Mesenchymal stem cell (in vitro differentiated cells and primary cell): ENCODE measurements around the gene EOMES. TPM values are rescaled to one million over a fixed set of nuclear protein-coding genes. Genes with fewer than 3 reads are reported as not detected.
"Not testable (repeated sequence)": the region's sequence is repeated elsewhere in the genome, so short reads cannot be mapped to it uniquely, and the experiment has no call there.

Experiments used
- DNase-seq: peaks from one replicate; pipeline ENCODE4 v3.0.0-alpha.2; 2013
- H2AFZ ChIP-seq: one replicate; pipeline ENCODE4 v1.6.1; 2013; ENCODE audit warnings: low read depth, mild to moderate bottlenecking, control low read depth, inconsistent platforms, low read length, moderate library complexity
- H2AK5ac ChIP-seq: 2 replicates; pipeline ENCODE4 v1.6.1; 2013; ENCODE audit warnings: low read length, moderate library complexity, mild to moderate bottlenecking, inconsistent platforms; ENCODE audit not compliant: severe bottlenecking
- H2BK120ac ChIP-seq: one replicate; pipeline ENCODE4 v1.6.1; 2013; ENCODE audit warnings: low read depth, mild to moderate bottlenecking, inconsistent platforms, low read length, moderate library complexity
- H2BK12ac ChIP-seq, 2 experiments: one replicate each; pipeline ENCODE4 v1.6.1; 2013; ENCODE audit warnings: inconsistent platforms in 2 of 2, low read length in 2 of 2, mild to moderate bottlenecking in 2 of 2, moderate library complexity in 2 of 2, control low read depth in 1 of 2
- H2BK15ac ChIP-seq: one replicate; pipeline ENCODE4 v1.6.1; 2013; ENCODE audit warnings: mild to moderate bottlenecking, low read depth, inconsistent platforms; ENCODE audit not compliant: poor library complexity, severe bottlenecking
- H2BK5ac ChIP-seq: 2 replicates; pipeline ENCODE4 v1.6.1; 2013; ENCODE audit warnings: low read depth, mild to moderate bottlenecking, low read length, control low read depth, inconsistent platforms; ENCODE audit not compliant: poor library complexity, severe bottlenecking
- H3K14ac ChIP-seq, 2 experiments: one replicate each; pipeline ENCODE4 v1.6.1; 2013; ENCODE audit warnings: inconsistent platforms in 2 of 2, low read length in 2 of 2, control low read depth in 1 of 2, mild to moderate bottlenecking in 1 of 2, moderate library complexity in 1 of 2
- H3K18ac ChIP-seq, 2 experiments: one replicate each; pipeline ENCODE4 v1.6.1; 2013; ENCODE audit warnings: inconsistent platforms in 2 of 2, low read length in 2 of 2, control low read depth in 1 of 2, low read depth in 1 of 2, mild to moderate bottlenecking in 1 of 2
- H3K23ac ChIP-seq, 2 experiments: one replicate each; pipeline ENCODE4 v1.6.1; 2013; ENCODE audit warnings: inconsistent platforms in 2 of 2, low read length in 2 of 2, mild to moderate bottlenecking in 2 of 2, moderate library complexity in 2 of 2, control low read depth in 1 of 2
- H3K27ac ChIP-seq: 2 replicates; pipeline ENCODE4 v1.5.1; 2013; ENCODE audit warnings: mild to moderate bottlenecking, moderate library complexity, low read length, control low read depth, inconsistent platforms; ENCODE audit not compliant: poor library complexity, severe bottlenecking
- H3K27me3 ChIP-seq, 2 experiments: 2 replicates each; pipeline versions ENCODE4 v1.6.1 to v1.7.0; 2013; ENCODE audit warnings: low read length in 2 of 2, mild to moderate bottlenecking in 2 of 2, moderate library complexity in 2 of 2, control low read depth in 1 of 2, inconsistent platforms in 1 of 2; ENCODE audit not compliant: control insufficient read depth in 1 of 2, insufficient read depth in 1 of 2
- H3K36me3 ChIP-seq, 2 experiments: 2 replicates each; pipeline versions ENCODE4 v1.6.1 to v1.7.0; 2013; ENCODE audit warnings: low read length in 2 of 2, control low read depth in 1 of 2, inconsistent platforms in 1 of 2, low read depth in 1 of 2, mild to moderate bottlenecking in 1 of 2; ENCODE audit not compliant: insufficient read depth in 2 of 2, control insufficient read depth in 1 of 2
- H3K4ac ChIP-seq, 2 experiments: one replicate each; pipeline ENCODE4 v1.6.1; 2013; ENCODE audit warnings: inconsistent platforms in 2 of 2, low read length in 2 of 2, mild to moderate bottlenecking in 2 of 2, moderate library complexity in 2 of 2, control low read depth in 1 of 2, low read depth in 1 of 2
- H3K4me1 ChIP-seq: 2 replicates; pipeline ENCODE4 v1.6.1; 2013; ENCODE audit warnings: low read depth, low read length, control low read depth; ENCODE audit not compliant: control insufficient read depth, insufficient read depth
- H3K4me2 ChIP-seq: 2 replicates; pipeline ENCODE4 v1.6.1; 2013; ENCODE audit warnings: low read length, mild to moderate bottlenecking, inconsistent platforms; ENCODE audit not compliant: poor library complexity, severe bottlenecking
- H3K4me3 ChIP-seq, 2 experiments: 2 replicates each; pipeline versions ENCODE4 v1.5.1 to v1.7.0; 2013; ENCODE audit warnings: low read length in 2 of 2, mild to moderate bottlenecking in 2 of 2, control low read depth in 1 of 2, low read depth in 1 of 2; ENCODE audit not compliant: insufficient read depth in 1 of 2
- H3K79me1 ChIP-seq: replicated peaks from 2 replicates; pipeline ENCODE4 v1.6.1; 2013; ENCODE audit warnings: mild to moderate bottlenecking, control low read depth, low read length, inconsistent platforms; ENCODE audit not compliant: poor library complexity, severe bottlenecking
- H3K9ac ChIP-seq: 2 replicates; pipeline ENCODE4 v1.7.0; 2013; ENCODE audit warnings: mild to moderate bottlenecking, low read length, moderate library complexity
- H3K9me3 ChIP-seq: 2 replicates; pipeline ENCODE4 v1.7.0; 2013; ENCODE audit warnings: mild to moderate bottlenecking, low read length; ENCODE audit not compliant: control insufficient read depth
- H4K8ac ChIP-seq: one replicate; pipeline ENCODE4 v1.6.1; 2013; ENCODE audit warnings: inconsistent platforms, mild to moderate bottlenecking, low read length, moderate library complexity
- H4K91ac ChIP-seq: one replicate; pipeline ENCODE4 v1.6.1; 2013; ENCODE audit warnings: mild to moderate bottlenecking, low read length, inconsistent platforms
- WGBS: methylation state at CpG from one replicate; pipeline ENCODE4 v1.1.7; 2013; ENCODE audit warnings: mixed read lengths; 5-methylcytosine and 5-hydroxymethylcytosine counted together
- polyA plus RNA-seq, 2 experiments: library from polyadenylated mRNA; stranded (reverse); fragments of 200-250 nt; gene quantifications; one replicate each; pipeline ENCODE4 v1.2.3, GENCODE V29; 2013

The EOMES gene
- polyA plus RNA-seq (2013, experiment 1 of 2): not detected
- not detected for polyA plus RNA-seq (2013, experiment 2 of 2)

GRCh38 chr3:27721717-27722564 is at the start of gene EOMES:
TSS of gene EOMES (minus strand) at chr3:27722323. CDS start at chr3:27722294, 29 bp downstream.
- Histone ChIP-seq H3K79me1 (no peaks in the 10 kb centered on the region), H2BK120ac (no peak within 1 kb of the TSS), H2BK5ac (no peak within 1 kb of the TSS), H4K8ac (no peak within 1 kb of the TSS), H3K36me3 (no peaks in the 10 kb centered on the region), H3K27me3 (peaks cover 70 to 85% of the 10 kb centered on the region in 2 experiments), H3K4ac (no peak within 1 kb of the TSS), H3K4me1 (peaks cover 21% of the 10 kb centered on the region), H3K14ac (no peak within 1 kb of the TSS), H2AK5ac (no peak within 1 kb of the TSS), H3K9me3 (no peaks in the 10 kb centered on the region), H2BK12ac (no peak within 1 kb of the TSS), H3K4me2 (peak within 1 kb of the TSS; percentile 93), H3K23ac (no peak within 1 kb of the TSS), H2AFZ (peak within 1 kb of the TSS; percentile 29), H4K91ac (no peak within 1 kb of the TSS), H3K18ac (no peak within 1 kb of the TSS), H3K4me3 (peak within 1 kb of the TSS; percentile 39 to 73), H2BK15ac (no peak within 1 kb of the TSS), H3K27ac (no peak within 1 kb of the TSS), H3K9ac (no peak within 1 kb of the TSS)
- under 1% methylated on average over 73 of the region's 81 CpGs for WGBS
- DNase-seq: peak; percentile 46

- not testable (repeated sequence) for H3K18ac ChIP-seq, H3K4ac ChIP-seq, H2BK5ac ChIP-seq, DNase-seq, H2AFZ ChIP-seq, H2BK12ac ChIP-seq, H3K14ac ChIP-seq, H3K9ac ChIP-seq, H3K36me3 ChIP-seq, H3K23ac ChIP-seq, H3K79me1 ChIP-seq, H3K27ac ChIP-seq, H4K8ac ChIP-seq, H3K9me3 ChIP-seq, H3K27me3 ChIP-seq, H2BK15ac ChIP-seq, H4K91ac ChIP-seq, H2BK120ac ChIP-seq, H2AK5ac ChIP-seq, H3K4me1 ChIP-seq, H3K4me2 ChIP-seq, H3K4me3 ChIP-seq
- WGBS: 28% methylated on average over 3 of the region's 4 CpGs
Measured at GRCh38 chr3:27770384-27770783, 48.3 kb upstream of the EOMES start.

- no peak overlapping the region for H3K4ac ChIP-seq
- no peak overlapping the region for H3K14ac ChIP-seq
- no peaks in the 10 kb centered on the region for H3K9me3 ChIP-seq
- no peak overlapping the region for H2AK5ac ChIP-seq
- no peak overlapping the region for H2AFZ ChIP-seq
- H3K79me1 ChIP-seq: no peaks in the 10 kb centered on the region
- no peak overlapping the region for H3K4me2 ChIP-seq
- H2BK12ac ChIP-seq: no peak overlapping the region
- no peak overlapping the region for H2BK5ac ChIP-seq
- no peak overlapping the region for H3K9ac ChIP-seq
- H3K4me1 ChIP-seq: no peaks in the 10 kb centered on the region
- no peak for DNase-seq
- H2BK15ac ChIP-seq: no peak overlapping the region
- no peaks in the 10 kb centered on the region for H3K36me3 ChIP-seq
- no peak overlapping the region for H3K27ac ChIP-seq
- H3K4me3 ChIP-seq: no peak overlapping the region
- H3K27me3 ChIP-seq: no peaks in the 10 kb centered on the region
- no peak overlapping the region for H3K18ac ChIP-seq
- no peak overlapping the region for H4K91ac ChIP-seq
- H4K8ac ChIP-seq: no peak overlapping the region
- H2BK120ac ChIP-seq: no peak overlapping the region
- 40% methylated on average over 3 of the region's 3 CpGs for WGBS
- H3K23ac ChIP-seq: no peak overlapping the region
Measured at GRCh38 chr3:27767000-27767399, 44.9 kb upstream of the EOMES start.

- Histone ChIP-seq H3K23ac (no peak overlapping the region), H3K18ac (no peak overlapping the region)
- 83% methylated on average over 1 of the region's 1 CpG for WGBS
Measured at GRCh38 chr3:27758083-27758482, 36.0 kb upstream of the EOMES start.

More at GRCh38 chr3:27758083-27758482, 36.0 kb upstream of the EOMES start:
- Histone ChIP-seq H2BK12ac (no peak overlapping the region), H3K27me3 (peaks cover 0 to 4% of the 10 kb centered on the region in 2 experiments), H4K8ac (no peak overlapping the region), H3K4ac (no peak overlapping the region), H2BK120ac (no peak overlapping the region), H4K91ac (no peak overlapping the region), H3K4me3 (no peak overlapping the region), H3K36me3 (no peaks in the 10 kb centered on the region), H2BK5ac (no peak overlapping the region), H2AFZ (no peak overlapping the region), H2BK15ac (no peak overlapping the region), H2AK5ac (no peak overlapping the region), H3K27ac (no peak overlapping the region), H3K79me1 (no peaks in the 10 kb centered on the region), H3K14ac (no peak overlapping the region), H3K4me1 (no peaks in the 10 kb centered on the region), H3K9ac (peak overlapping the region; percentile 48), H3K4me2 (no peak overlapping the region), H3K9me3 (no peaks in the 10 kb centered on the region)
- peak; percentile 81 for DNase-seq
